ENCODE results near the gene CNNM3.

DNA sequence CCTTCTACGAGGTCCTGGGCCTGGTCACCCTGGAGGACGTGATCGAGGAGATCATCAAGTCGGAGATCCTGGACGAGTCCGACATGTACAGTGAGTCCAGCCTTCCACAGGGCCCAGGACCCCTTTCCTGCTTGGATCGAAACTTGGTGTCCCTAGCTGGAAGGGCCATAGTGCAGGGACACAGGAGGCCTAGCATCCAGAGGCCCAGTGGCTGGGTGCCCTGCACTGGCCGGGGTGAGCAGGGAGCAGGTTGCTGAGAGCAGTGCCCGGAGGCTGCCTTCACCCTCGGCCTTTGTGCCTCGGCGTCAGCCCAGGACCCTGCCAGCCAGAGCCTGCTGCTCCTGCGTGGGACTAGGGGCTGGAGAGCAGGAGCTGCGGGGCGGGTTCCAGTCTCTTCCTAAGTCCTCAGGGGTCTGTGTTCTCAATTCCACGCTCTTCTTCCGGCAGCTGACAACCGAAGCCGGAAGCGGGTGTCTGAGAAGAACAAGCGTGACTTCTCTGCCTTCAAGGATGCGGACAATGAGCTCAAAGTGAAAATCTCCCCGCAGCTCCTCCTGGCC, 18.9 kb upstream of the CNNM3 start:
- TF ChIP-seq EZH2 (IDR thresholded peaks at IDR 0.05; ENCODE audit: insufficient read depth, poor library complexity, severe bottlenecking) = no peak
- TF ChIP-seq EZH2phosphoT487 (IDR thresholded peaks at IDR 0.05; ENCODE audit: insufficient read depth, low read depth) = no peak
